GM12864 (cell line): ENCODE measurements around the gene OAS3.

Experiments
- DNase-seq: peaks from one replicate; pipeline ENCODE4 v3.0.0-alpha.2; 2011; ENCODE audit warnings: low read depth
- H3K4me3 ChIP-seq: 2 replicates; pipeline ENCODE4 v1.5.1; 2011; ENCODE audit warnings: mild to moderate bottlenecking, low read depth, low read length, control low read depth
- TF ChIP-seq, protein P1 (sequence below): IDR thresholded peaks from 2 replicates; pipeline ENCODE4 v1.5.1; 2011; ENCODE audit warnings: low read depth, mild to moderate bottlenecking, moderate library complexity, low read length, control low read depth, inconsistent platforms; ENCODE audit errors: missing control alignments

OAS3 gene

DNA sequence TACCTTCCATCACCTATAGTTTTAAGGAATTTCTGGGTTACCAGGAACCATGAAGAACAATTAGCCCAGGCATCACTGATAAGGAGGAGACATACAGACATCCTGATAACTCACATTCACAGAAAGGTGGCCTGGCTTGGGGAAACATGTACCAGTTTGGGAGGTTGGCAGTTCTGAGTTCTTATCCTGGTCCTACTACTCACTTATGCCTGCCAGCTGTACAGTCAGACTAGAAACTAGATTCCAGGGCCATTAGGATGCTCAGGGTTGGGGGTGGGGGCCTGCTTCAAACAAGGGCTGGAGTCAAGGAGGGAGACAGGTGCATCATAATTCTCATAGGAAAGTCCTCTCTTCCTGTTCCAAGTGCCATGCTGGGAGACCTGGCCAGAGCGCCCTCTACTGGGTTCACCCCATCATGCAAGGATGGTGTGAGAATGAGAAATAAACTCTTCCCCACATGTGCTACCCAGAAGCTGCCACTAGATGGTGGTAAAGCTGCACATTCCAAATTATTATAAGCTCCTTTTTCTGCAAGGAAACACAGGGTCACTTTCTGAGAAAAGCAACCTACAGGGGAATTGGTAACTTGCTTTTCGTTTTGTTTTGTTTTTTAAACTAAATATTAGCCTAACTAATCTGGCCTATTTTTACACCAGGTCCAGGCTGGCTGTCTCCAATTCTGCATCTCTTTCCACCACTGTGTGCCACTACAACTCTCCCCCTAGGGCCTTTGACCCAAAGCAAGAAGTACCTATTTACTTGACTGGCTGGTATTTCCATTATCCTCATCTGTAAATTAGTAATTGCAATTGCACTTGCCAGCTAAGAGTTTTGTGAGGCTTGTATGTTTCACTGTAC lies 54.5 kb downstream of the OAS3 start:
- DNase-seq, result peak; percentile 19
- H3K4me3 ChIP-seq, result no peak overlapping the region
- TF ChIP-seq, protein P1, sequence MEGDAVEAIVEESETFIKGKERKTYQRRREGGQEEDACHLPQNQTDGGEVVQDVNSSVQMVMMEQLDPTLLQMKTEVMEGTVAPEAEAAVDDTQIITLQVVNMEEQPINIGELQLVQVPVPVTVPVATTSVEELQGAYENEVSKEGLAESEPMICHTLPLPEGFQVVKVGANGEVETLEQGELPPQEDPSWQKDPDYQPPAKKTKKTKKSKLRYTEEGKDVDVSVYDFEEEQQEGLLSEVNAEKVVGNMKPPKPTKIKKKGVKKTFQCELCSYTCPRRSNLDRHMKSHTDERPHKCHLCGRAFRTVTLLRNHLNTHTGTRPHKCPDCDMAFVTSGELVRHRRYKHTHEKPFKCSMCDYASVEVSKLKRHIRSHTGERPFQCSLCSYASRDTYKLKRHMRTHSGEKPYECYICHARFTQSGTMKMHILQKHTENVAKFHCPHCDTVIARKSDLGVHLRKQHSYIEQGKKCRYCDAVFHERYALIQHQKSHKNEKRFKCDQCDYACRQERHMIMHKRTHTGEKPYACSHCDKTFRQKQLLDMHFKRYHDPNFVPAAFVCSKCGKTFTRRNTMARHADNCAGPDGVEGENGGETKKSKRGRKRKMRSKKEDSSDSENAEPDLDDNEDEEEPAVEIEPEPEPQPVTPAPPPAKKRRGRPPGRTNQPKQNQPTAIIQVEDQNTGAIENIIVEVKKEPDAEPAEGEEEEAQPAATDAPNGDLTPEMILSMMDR, result peak; percentile 93

DNA sequence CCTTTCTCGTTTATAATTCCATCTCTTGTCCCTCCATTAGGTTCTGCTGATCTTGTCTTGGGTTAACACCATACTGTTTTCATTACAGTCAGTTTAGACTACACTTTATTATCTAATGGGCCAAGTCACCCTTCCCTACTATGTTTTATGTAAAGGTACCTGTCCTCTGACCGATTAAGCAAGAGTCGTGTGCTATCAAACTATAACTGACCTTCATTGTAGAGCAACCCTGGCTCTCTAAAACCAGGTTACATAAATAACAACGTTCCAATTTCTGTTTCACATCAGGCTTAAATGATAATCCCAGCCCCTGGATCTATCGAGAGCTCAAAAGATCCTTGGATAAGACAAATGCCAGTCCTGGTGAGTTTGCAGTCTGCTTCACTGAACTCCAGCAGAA lies 56.7 kb downstream of the OAS3 start:
- no peak overlapping the region for H3K4me3 ChIP-seq
- no peak for DNase-seq
- TF ChIP-seq, protein P1, result no peak

DNA sequence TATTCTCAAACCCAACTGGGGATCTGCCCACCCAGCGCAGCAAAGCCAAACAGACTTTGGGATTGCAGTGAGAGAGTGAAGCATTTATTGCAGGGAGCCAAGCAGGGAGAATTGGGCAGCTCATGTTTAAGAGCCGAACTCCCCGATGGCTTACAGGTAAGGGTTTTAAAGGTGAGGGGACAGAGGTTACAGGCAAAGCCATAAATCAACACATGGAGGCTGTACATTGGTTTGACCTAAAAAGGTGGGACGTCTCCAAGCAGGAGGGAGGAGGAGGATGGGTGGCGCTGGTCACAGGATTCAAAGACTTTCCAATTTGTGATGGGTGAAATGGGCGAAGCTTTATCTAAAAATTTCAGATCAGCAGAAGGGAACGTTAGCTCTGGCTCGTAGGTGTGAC lies 58.2 kb downstream of the OAS3 start:
- no peak overlapping the region for H3K4me3 ChIP-seq
- DNase-seq, result no peak
- TF ChIP-seq, protein P1, result no peak

DNA sequence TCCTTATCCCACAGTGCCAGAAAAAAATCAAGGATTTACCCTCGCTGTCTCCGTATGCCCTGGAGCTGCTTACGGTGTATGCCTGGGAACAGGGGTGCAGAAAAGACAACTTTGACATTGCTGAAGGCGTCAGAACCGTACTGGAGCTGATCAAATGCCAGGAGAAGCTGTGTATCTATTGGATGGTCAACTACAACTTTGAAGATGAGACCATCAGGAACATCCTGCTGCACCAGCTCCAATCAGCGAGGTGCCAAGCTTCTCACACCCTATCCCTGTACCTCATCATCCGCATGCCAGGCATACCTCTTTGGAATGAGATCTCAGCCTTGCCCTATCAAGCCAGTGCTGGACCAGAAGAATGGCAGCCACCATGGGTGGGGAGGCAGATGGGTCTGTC lies 59.2 kb downstream of the OAS3 start:
- DNase-seq, result no peak
- no peak overlapping the region for H3K4me3 ChIP-seq
- TF ChIP-seq, protein P1, result no peak

DNA sequence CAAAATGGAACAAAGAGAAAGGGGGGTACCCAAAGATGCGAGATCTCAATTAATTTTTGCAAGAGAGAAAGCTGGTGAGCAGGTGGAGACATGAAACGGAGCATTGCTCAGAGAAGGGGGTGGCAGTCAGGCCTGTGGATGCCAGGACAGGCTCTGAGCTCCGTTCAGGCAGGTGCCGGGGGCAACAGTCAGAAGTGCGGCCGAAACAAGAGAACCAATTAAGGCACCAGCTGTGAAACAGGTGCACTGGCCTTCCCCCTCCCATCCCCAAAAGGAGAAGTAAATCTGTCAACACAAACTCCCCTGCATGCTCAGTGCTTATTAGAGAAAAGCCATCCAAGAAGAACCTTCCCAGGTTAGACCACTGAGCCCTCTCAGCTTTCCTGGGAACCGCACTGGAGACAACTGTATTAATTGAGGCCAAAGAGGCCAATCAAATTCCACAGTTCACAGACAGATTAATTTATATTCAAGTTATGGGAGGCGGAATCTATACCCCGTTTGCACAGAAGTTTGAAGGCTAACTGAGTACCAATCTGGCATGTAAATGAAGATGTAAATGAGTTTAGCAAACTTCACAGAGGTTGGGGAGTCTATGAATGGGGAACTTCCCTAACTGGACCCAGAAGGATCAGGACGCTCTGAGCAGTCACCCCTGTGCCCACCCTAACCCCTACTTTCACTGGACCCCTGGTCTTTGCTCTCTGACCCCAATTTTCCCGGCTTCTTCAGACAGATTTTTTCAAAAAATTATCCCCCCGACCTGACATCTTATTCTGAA lies 60.9 kb downstream of the OAS3 start:
- no peak overlapping the region for H3K4me3 ChIP-seq
- TF ChIP-seq, protein P1, result no peak
- DNase-seq, result peak; percentile 43

DNA sequence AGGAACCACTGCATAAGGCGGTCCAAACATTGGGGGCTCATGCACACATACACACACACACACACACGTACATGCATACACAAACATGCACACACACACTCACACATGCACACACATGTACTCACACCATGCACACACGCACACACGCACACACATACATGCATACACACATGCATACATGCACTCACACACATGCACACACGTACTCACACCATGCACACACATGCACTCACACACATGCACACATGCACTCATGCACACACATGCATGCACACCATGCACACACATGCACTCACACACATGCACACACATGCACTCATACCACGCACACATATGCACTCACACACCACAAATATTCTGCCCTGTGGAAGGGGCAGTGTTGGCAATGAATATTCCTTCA lies 62.2 kb downstream of the OAS3 start:
- H3K4me3 ChIP-seq, result no peak overlapping the region

More for the DNA sequence above, 62.2 kb downstream of the OAS3 start:
- TF ChIP-seq, protein P1, result no peak
- DNase-seq, result no peak
